CD8-positive, alpha-beta memory T cell (primary cell): ENCODE results near the gene PROSER3. TPM values are rescaled to one million over a fixed set of nuclear protein-coding genes. Genes with fewer than 3 reads are reported as not detected.

Source experiments
- CTCF ChIA-PET: fragments of 350-600 bp; sonication (Branson Sonifier 250); formaldehyde crosslinking; loops from one replicate; lab custom pipeline; 2021; ENCODE audit warnings: antibody characterized with exemption; lab: Charles Lee
- POLR2A ChIA-PET: fragments of 350-600 bp; sonication (Branson Sonifier 250); formaldehyde crosslinking; loops from one replicate; lab custom pipeline; 2021; ENCODE audit warnings: antibody characterized with exemption; lab: Charles Lee
- DNase-seq, 5 donors: peaks; one replicate each; pipeline versions ENCODE4 v3.0.0 to v3.0.0-alpha.2; 2020 to 2022; ENCODE audit warnings: mixed read lengths in 1 of 5
- H3K27ac ChIP-seq: one replicate; pipeline ENCODE4 v1.7.0; 2013; ENCODE audit warnings: low read depth, mild to moderate bottlenecking, low read length, moderate library complexity
- H3K27me3 ChIP-seq: 2 replicates; pipeline ENCODE4 v1.7.0; 2013; ENCODE audit warnings: low read length, mild to moderate bottlenecking; ENCODE audit not compliant: insufficient read depth, poor library complexity, severe bottlenecking
- H3K36me3 ChIP-seq: 2 replicates; pipeline ENCODE4 v1.7.0; 2013; ENCODE audit warnings: mild to moderate bottlenecking, low read length, moderate library complexity; ENCODE audit not compliant: insufficient read depth
- H3K4me1 ChIP-seq: 2 replicates; pipeline ENCODE4 v1.7.0; 2013; ENCODE audit warnings: mild to moderate bottlenecking, low read length, moderate library complexity; ENCODE audit not compliant: insufficient read depth
- H3K4me3 ChIP-seq: 2 replicates; pipeline ENCODE4 v1.7.0; 2013; ENCODE audit warnings: mild to moderate bottlenecking, low read length
- H3K9me3 ChIP-seq: 2 replicates; pipeline ENCODE4 v1.7.0; 2013; ENCODE audit warnings: mild to moderate bottlenecking, low read length
- H3K27ac Mint-ChIP-seq, 8 donors: one replicate each; pipeline ENCODE4 v1.8.0; 2020 to 2021; ENCODE audit warnings: mixed read lengths in 8 of 8, mild to moderate bottlenecking in 6 of 8, inconsistent platforms in 3 of 8, moderate library complexity in 3 of 8
- H3K27me3 Mint-ChIP-seq, 2 donors: one replicate each; pipeline ENCODE4 v1.8.0; 2020 to 2021; ENCODE audit warnings: mixed read lengths in 2 of 2, mild to moderate bottlenecking in 1 of 2, moderate library complexity in 1 of 2
- H3K36me3 Mint-ChIP-seq, 3 donors: one replicate each; pipeline ENCODE4 v1.8.0; 2020 to 2021; ENCODE audit warnings: mixed read lengths in 3 of 3, inconsistent platforms in 1 of 3, mild to moderate bottlenecking in 1 of 3
- H3K4me1 Mint-ChIP-seq, 3 donors: one replicate each; pipeline ENCODE4 v1.8.0; 2020 to 2021; ENCODE audit warnings: mixed read lengths in 3 of 3, inconsistent platforms in 1 of 3, mild to moderate bottlenecking in 1 of 3
- H3K4me3 Mint-ChIP-seq, 7 donors: one replicate each; pipeline ENCODE4 v1.8.0; 2020 to 2021; ENCODE audit warnings: mixed read lengths in 7 of 7, mild to moderate bottlenecking in 6 of 7, moderate library complexity in 4 of 7, inconsistent platforms in 2 of 7
- H3K9me3 Mint-ChIP-seq, 5 donors: one replicate each; pipeline ENCODE4 v1.8.0; 2020 to 2022; ENCODE audit warnings: mixed read lengths in 5 of 5, mild to moderate bottlenecking in 3 of 5, moderate library complexity in 2 of 5, inconsistent platforms in 1 of 5
- polyA plus RNA-seq: library from polyadenylated mRNA; unstranded; fragments of 300-500 nt; fragmentation: Illumina TruSeq; gene quantifications from one replicate; pipeline ENCODE4 v1.2.3, GENCODE V29; 2021
- total RNA-seq, 2 experiments: library from RNA; stranded (reverse); gene quantifications; one replicate each; pipeline ENCODE4 v1.2.3, GENCODE V29; 2021

The PROSER3 gene
- total and polyA plus RNA-seq, 3 experiments from 2014 or later: 8.3 to 40.5 (median 35.2) TPM

- CTCF ChIA-PET: no interaction called here
- H3K27ac Mint-ChIP-seq: no peak overlapping the region
- Histone ChIP-seq H3K36me3 (no peaks in the 10 kb centered on the region), H3K27me3 (no peaks in the 10 kb centered on the region), H3K4me3 (no peak overlapping the region), H3K27ac (no peak overlapping the region), H3K9me3 (no peaks in the 10 kb centered on the region), H3K4me1 (no peaks in the 10 kb centered on the region)
- no peak for DNase-seq
- H3K36me3 Mint-ChIP-seq: no peaks in the 10 kb centered on the region
- peaks cover 9 to 13% of the 10 kb centered on the region in 2 donors for H3K27me3 Mint-ChIP-seq
- no peak overlapping the region for H3K4me3 Mint-ChIP-seq
- H3K4me1 Mint-ChIP-seq: peaks cover 11 to 13% (median 12%) of the 10 kb centered on the region in 3 donors
- POLR2A ChIA-PET: no interaction called here
- no peaks in the 10 kb centered on the region for H3K9me3 Mint-ChIP-seq
Measured at GRCh38 chr19:35805526-35806102, 47.6 kb downstream of the PROSER3 start.

GRCh38 chr19:35806597-35806996 lies 48.6 kb downstream of the PROSER3 start:
- no peaks in the 10 kb centered on the region for H3K36me3 Mint-ChIP-seq
- no peaks in the 10 kb centered on the region for H3K27me3 ChIP-seq
- DNase-seq: no peak
- no peak overlapping the region for H3K4me3 Mint-ChIP-seq
- H3K27ac Mint-ChIP-seq: peak overlapping the region in 1 of 8 donors; percentile 42
- H3K9me3 Mint-ChIP-seq: no peaks in the 10 kb centered on the region
- no peaks in the 10 kb centered on the region for H3K9me3 ChIP-seq
- H3K4me1 Mint-ChIP-seq: peaks cover 11 to 13% (median 12%) of the 10 kb centered on the region in 3 donors
- CTCF ChIA-PET: no interaction called here
- no peaks in the 10 kb centered on the region for H3K36me3 ChIP-seq
- H3K27ac ChIP-seq: no peak overlapping the region
- POLR2A ChIA-PET: no interaction called here
- H3K4me1 ChIP-seq: no peaks in the 10 kb centered on the region
- H3K27me3 Mint-ChIP-seq: peaks cover 16 to 17% of the 10 kb centered on the region in 2 donors
- no peak overlapping the region for H3K4me3 ChIP-seq

- Mint-ChIP-seq H3K4me1 (peaks cover 11 to 13% (median 12%) of the 10 kb centered on the region in 3 donors), H3K36me3 (no peaks in the 10 kb centered on the region), H3K27ac (peak overlapping the region in 1 of 8 donors; percentile 36), H3K27me3 (peaks cover 15 to 18% of the 10 kb centered on the region in 2 donors), H3K9me3 (no peaks in the 10 kb centered on the region), H3K4me3 (no peak overlapping the region)
- no peak overlapping the region for H3K27ac ChIP-seq
- ChIA-PET CTCF (no interaction called here), POLR2A (no interaction called here)
- DNase-seq: no peak
- H3K4me3 ChIP-seq: no peak overlapping the region
- no peaks in the 10 kb centered on the region for H3K9me3 ChIP-seq
- no peaks in the 10 kb centered on the region for H3K36me3 ChIP-seq
- no peaks in the 10 kb centered on the region for H3K4me1 ChIP-seq
- no peaks in the 10 kb centered on the region for H3K27me3 ChIP-seq
Measured at GRCh38 chr19:35807633-35808032, 49.7 kb downstream of the PROSER3 start.

- Mint-ChIP-seq H3K4me3 (no peak overlapping the region), H3K27me3 (peaks cover 23 to 30% of the 10 kb centered on the region in 2 donors), H3K27ac (no peak overlapping the region), H3K4me1 (no peaks in the 10 kb centered on the region), H3K9me3 (no peaks in the 10 kb centered on the region), H3K36me3 (no peaks in the 10 kb centered on the region)
- Histone ChIP-seq H3K4me3 (no peak overlapping the region), H3K9me3 (no peaks in the 10 kb centered on the region), H3K27ac (no peak overlapping the region), H3K36me3 (no peaks in the 10 kb centered on the region), H3K27me3 (no peaks in the 10 kb centered on the region), H3K4me1 (no peaks in the 10 kb centered on the region)
- POLR2A ChIA-PET: no interaction called here
- CTCF ChIA-PET: no interaction called here
- DNase-seq: no peak
Measured at GRCh38 chr19:35811317-35812219, 53.6 kb downstream of the PROSER3 start.

GRCh38 chr19:35812220-35813042 lies 54.5 kb downstream of the PROSER3 start, which contains the start of gene PRODH2:
Gene PRODH2, minus strand, starts transcription at chr19:35812845. Its CDS starts 40 bp downstream, at chr19:35812805.
- Histone ChIP-seq H3K9me3 (no peaks in the 10 kb centered on the region), H3K4me3 (no peak within 1 kb of the TSS), H3K36me3 (no peaks in the 10 kb centered on the region), H3K27ac (no peak within 1 kb of the TSS), H3K27me3 (no peaks in the 10 kb centered on the region), H3K4me1 (no peaks in the 10 kb centered on the region)
- Mint-ChIP-seq H3K27me3 (peaks cover 25 to 31% of the 10 kb centered on the region in 2 donors), H3K4me1 (no peaks in the 10 kb centered on the region), H3K27ac (no peak within 1 kb of the TSS), H3K4me3 (no peak within 1 kb of the TSS), H3K9me3 (no peaks in the 10 kb centered on the region), H3K36me3 (no peaks in the 10 kb centered on the region)
- DNase-seq: peak in 1 of 5 donors; percentile 44
- ChIA-PET CTCF (no interaction called here), POLR2A (interaction anchor here (0.5 kb wide), 1 partner anchor 41 kb away, joined by 6 read pairs; no protein-coding TSS in a partner anchor)

- Histone ChIP-seq H3K4me3 (no peak overlapping the region), H3K36me3 (no peaks in the 10 kb centered on the region), H3K9me3 (no peaks in the 10 kb centered on the region), H3K27ac (no peak overlapping the region), H3K27me3 (no peaks in the 10 kb centered on the region), H3K4me1 (no peaks in the 10 kb centered on the region)
- ChIA-PET POLR2A (interaction anchor here (0.5 kb wide), 1 partner anchor 40 kb away, joined by 6 read pairs; no protein-coding TSS in a partner anchor), CTCF (no interaction called here)
- Mint-ChIP-seq H3K27me3 (peaks cover 27 to 30% of the 10 kb centered on the region in 2 donors), H3K4me1 (no peaks in the 10 kb centered on the region), H3K27ac (no peak overlapping the region), H3K4me3 (no peak overlapping the region), H3K9me3 (no peaks in the 10 kb centered on the region), H3K36me3 (no peaks in the 10 kb centered on the region)
- no peak for DNase-seq
Measured at GRCh38 chr19:35813043-35813890, 55.3 kb downstream of the PROSER3 start.

GRCh38 chr19:35816262-35816661 lies 58.3 kb downstream of the PROSER3 start:
- Mint-ChIP-seq H3K27me3 (peaks cover 29 to 34% of the 10 kb centered on the region in 2 donors), H3K9me3 (no peaks in the 10 kb centered on the region), H3K4me1 (peaks cover 0 to 4% (median 0%) of the 10 kb centered on the region in 3 donors), H3K4me3 (no peak overlapping the region), H3K36me3 (no peaks in the 10 kb centered on the region), H3K27ac (peak overlapping the region in 1 of 8 donors; percentile 66)
- Histone ChIP-seq H3K36me3 (no peaks in the 10 kb centered on the region), H3K9me3 (no peaks in the 10 kb centered on the region), H3K27me3 (no peaks in the 10 kb centered on the region), H3K4me1 (no peaks in the 10 kb centered on the region), H3K27ac (no peak overlapping the region), H3K4me3 (no peak overlapping the region)
- DNase-seq: no peak
- ChIA-PET POLR2A (no interaction called here), CTCF (no interaction called here)
